ENCODE data around the gene ATPAF1.

The ATPAF1 gene

GRCh38 chr1:46637444-46638083, 30.6 kb downstream of the ATPAF1 start:
- H3K9me3 ChIP-seq (ENCODE audit: low read length) = no peaks in the 10 kb centered on the region
- no peak overlapping the region for H3K4me3 ChIP-seq (ENCODE audit: low read length)
- no peaks in the 10 kb centered on the region for H3K27me3 ChIP-seq (ENCODE audit: insufficient read depth, low read length)
- H3K36me3 ChIP-seq (ENCODE audit: insufficient read depth, low read length) = peaks cover 61% of the 10 kb centered on the region
- no peaks in the 10 kb centered on the region for H3K4me1 ChIP-seq (ENCODE audit: insufficient read depth, low read length)
- H2AFZ ChIP-seq (ENCODE audit: low read depth, low read length) = no peak overlapping the region

GRCh38 chr1:46635205-46635604, 33.0 kb downstream of the ATPAF1 start:
- Histone ChIP-seq H3K4me3 (ENCODE audit: low read length) (no peak overlapping the region), H3K9me3 (ENCODE audit: low read length) (no peaks in the 10 kb centered on the region), H3K4me1 (ENCODE audit: insufficient read depth, low read length) (no peaks in the 10 kb centered on the region), H2AFZ (ENCODE audit: low read depth, low read length) (no peak overlapping the region), H3K36me3 (ENCODE audit: insufficient read depth, low read length) (peaks cover 66% of the 10 kb centered on the region), H3K27me3 (ENCODE audit: insufficient read depth, low read length) (no peaks in the 10 kb centered on the region)

- Histone ChIP-seq H2AFZ (ENCODE audit: low read depth, low read length) (no peak overlapping the region), H3K4me3 (ENCODE audit: low read length) (no peak overlapping the region), H3K4me1 (ENCODE audit: insufficient read depth, low read length) (no peaks in the 10 kb centered on the region), H3K9me3 (ENCODE audit: low read length) (no peaks in the 10 kb centered on the region), H3K36me3 (ENCODE audit: insufficient read depth, low read length) (peaks cover 45% of the 10 kb centered on the region), H3K27me3 (ENCODE audit: insufficient read depth, low read length) (no peaks in the 10 kb centered on the region)
Observed at GRCh38 chr1:46630719-46631118, 37.4 kb downstream of the ATPAF1 start.

GRCh38 chr1:46623743-46624644, 44.2 kb downstream of the ATPAF1 start:
- Histone ChIP-seq H3K9me3 (ENCODE audit: low read length) (no peaks in the 10 kb centered on the region), H3K36me3 (ENCODE audit: insufficient read depth, low read length) (peaks cover 2% of the 10 kb centered on the region), H3K4me1 (ENCODE audit: insufficient read depth, low read length) (peaks cover 6% of the 10 kb centered on the region), H3K27me3 (ENCODE audit: insufficient read depth, low read length) (no peaks in the 10 kb centered on the region), H3K4me3 (ENCODE audit: low read length) (no peak overlapping the region), H2AFZ (ENCODE audit: low read depth, low read length) (no peak overlapping the region)

- H3K9me3 ChIP-seq (ENCODE audit: low read length) = no peaks in the 10 kb centered on the region
- H3K4me3 ChIP-seq (ENCODE audit: low read length) = no peak overlapping the region
- H3K27me3 ChIP-seq (ENCODE audit: insufficient read depth, low read length) = peaks cover 4% of the 10 kb centered on the region
- peaks cover 6% of the 10 kb centered on the region for H3K4me1 ChIP-seq (ENCODE audit: insufficient read depth, low read length)
- no peak overlapping the region for H2AFZ ChIP-seq (ENCODE audit: low read depth, low read length)
- no peaks in the 10 kb centered on the region for H3K36me3 ChIP-seq (ENCODE audit: insufficient read depth, low read length)
Observed at GRCh38 chr1:46622344-46622743, 45.8 kb downstream of the ATPAF1 start.

GRCh38 chr1:46621930-46622329, 46.2 kb downstream of the ATPAF1 start:
- H3K4me3 ChIP-seq (ENCODE audit: low read length) = no peak overlapping the region
- no peak overlapping the region for H2AFZ ChIP-seq (ENCODE audit: low read depth, low read length)
- no peaks in the 10 kb centered on the region for H3K9me3 ChIP-seq (ENCODE audit: low read length)
- H3K4me1 ChIP-seq (ENCODE audit: insufficient read depth, low read length) = peaks cover 6% of the 10 kb centered on the region
- H3K27me3 ChIP-seq (ENCODE audit: insufficient read depth, low read length) = peaks cover 4% of the 10 kb centered on the region
- H3K36me3 ChIP-seq (ENCODE audit: insufficient read depth, low read length) = no peaks in the 10 kb centered on the region

- Histone ChIP-seq H3K9me3 (ENCODE audit: low read length) (no peaks in the 10 kb centered on the region), H3K4me3 (ENCODE audit: low read length) (no peak overlapping the region), H3K4me1 (ENCODE audit: insufficient read depth, low read length) (peaks cover 11% of the 10 kb centered on the region), H3K27me3 (ENCODE audit: insufficient read depth, low read length) (peaks cover 4% of the 10 kb centered on the region), H3K36me3 (ENCODE audit: insufficient read depth, low read length) (no peaks in the 10 kb centered on the region), H2AFZ (ENCODE audit: low read depth, low read length) (no peak overlapping the region)
Observed at GRCh38 chr1:46619656-46620258, 48.4 kb downstream of the ATPAF1 start.

GRCh38 chr1:46618754-46619415, 49.3 kb downstream of the ATPAF1 start:
- H3K9me3 ChIP-seq (ENCODE audit: low read length) = no peaks in the 10 kb centered on the region

GRCh38 chr1:46617833-46618232, 50.3 kb downstream of the ATPAF1 start:
- Histone ChIP-seq H3K27me3 (ENCODE audit: insufficient read depth, low read length) (peaks cover 4% of the 10 kb centered on the region), H3K4me3 (ENCODE audit: low read length) (no peak overlapping the region), H2AFZ (ENCODE audit: low read depth, low read length) (no peak overlapping the region), H3K36me3 (ENCODE audit: insufficient read depth, low read length) (no peaks in the 10 kb centered on the region), H3K4me1 (ENCODE audit: insufficient read depth, low read length) (peaks cover 15% of the 10 kb centered on the region), H3K9me3 (ENCODE audit: low read length) (no peaks in the 10 kb centered on the region)

More at GRCh38 chr1:46618754-46619415, 49.3 kb downstream of the ATPAF1 start:
- no peaks in the 10 kb centered on the region for H3K36me3 ChIP-seq (ENCODE audit: insufficient read depth, low read length)
- H2AFZ ChIP-seq (ENCODE audit: low read depth, low read length) = no peak overlapping the region
- H3K4me3 ChIP-seq (ENCODE audit: low read length) = no peak overlapping the region
- peaks cover 4% of the 10 kb centered on the region for H3K27me3 ChIP-seq (ENCODE audit: insufficient read depth, low read length)
- peaks cover 9% of the 10 kb centered on the region for H3K4me1 ChIP-seq (ENCODE audit: insufficient read depth, low read length)

GRCh38 chr1:46617108-46617800, 50.9 kb downstream of the ATPAF1 start:
- H3K4me3 ChIP-seq (ENCODE audit: low read length) = peak overlapping the region; percentile 74
- H2AFZ ChIP-seq (ENCODE audit: low read depth, low read length) = peak overlapping the region; percentile 92
- peaks cover 15% of the 10 kb centered on the region for H3K4me1 ChIP-seq (ENCODE audit: insufficient read depth, low read length)
- no peaks in the 10 kb centered on the region for H3K9me3 ChIP-seq (ENCODE audit: low read length)
- H3K27me3 ChIP-seq (ENCODE audit: insufficient read depth, low read length) = peaks cover 4% of the 10 kb centered on the region
- no peaks in the 10 kb centered on the region for H3K36me3 ChIP-seq (ENCODE audit: insufficient read depth, low read length)

GRCh38 chr1:46616277-46617107, 51.7 kb downstream of the ATPAF1 start, which contains the start of gene MOB3C:
MOB3C (minus strand) TSS chr1:46616811; CDS start chr1:46613321, 3,490 bp downstream.
- Histone ChIP-seq H3K4me3 (ENCODE audit: low read length) (peak within 1 kb of the TSS; percentile 74), H3K36me3 (ENCODE audit: insufficient read depth, low read length) (no peaks in the 10 kb centered on the region), H3K4me1 (ENCODE audit: insufficient read depth, low read length) (peaks cover 15% of the 10 kb centered on the region), H3K27me3 (ENCODE audit: insufficient read depth, low read length) (peaks cover 4% of the 10 kb centered on the region), H3K9me3 (ENCODE audit: low read length) (no peaks in the 10 kb centered on the region), H2AFZ (ENCODE audit: low read depth, low read length) (peak within 1 kb of the TSS; percentile 92)

GRCh38 chr1:46615735-46616134, 52.4 kb downstream of the ATPAF1 start:
- no peaks in the 10 kb centered on the region for H3K36me3 ChIP-seq (ENCODE audit: insufficient read depth, low read length)
- H3K9me3 ChIP-seq (ENCODE audit: low read length) = no peaks in the 10 kb centered on the region
- H3K4me1 ChIP-seq (ENCODE audit: insufficient read depth, low read length) = peaks cover 15% of the 10 kb centered on the region
- peak overlapping the region; percentile 74 for H3K4me3 ChIP-seq (ENCODE audit: low read length)
- H3K27me3 ChIP-seq (ENCODE audit: insufficient read depth, low read length) = peaks cover 4% of the 10 kb centered on the region
- peak overlapping the region; percentile 42 for H2AFZ ChIP-seq (ENCODE audit: low read depth, low read length)
